WTC11 (cell line): ENCODE measurements around the gene CLPTM1. TPM values are rescaled to one million over a fixed set of nuclear protein-coding genes. Genes with fewer than 3 reads are reported as not detected.

Experiments
- AR ChIP-seq: fragments of 250-450 bp; sonication (Bioruptor Pico); IDR thresholded peaks from 2 replicates; pipeline ENCODE4 v1.9.0; 2021; ENCODE audit warnings: mild to moderate bottlenecking
- ARID4B ChIP-seq: sonication (generic); formaldehyde crosslinking; IDR thresholded peaks from 2 replicates; pipeline ENCODE4 v1.8.0; 2023; ENCODE audit warnings: missing genetic modification reagents, mild to moderate bottlenecking, borderline replicate concordance
- ATF1 ChIP-seq: sonication (generic); formaldehyde crosslinking; IDR thresholded peaks from 2 replicates; pipeline ENCODE4 v1.8.1; 2023; ENCODE audit warnings: mild to moderate bottlenecking, moderate library complexity, missing genetic modification reagents
- ATF2 ChIP-seq: sonication (generic); formaldehyde crosslinking; IDR thresholded peaks from 2 replicates; pipeline ENCODE4 v1.8.1; 2022; ENCODE audit warnings: low read depth, missing genetic modification reagents, borderline replicate concordance
- CREB1 ChIP-seq: sonication (generic); formaldehyde crosslinking; IDR thresholded peaks from 2 replicates; pipeline ENCODE4 v1.8.0; 2023; ENCODE audit warnings: mild to moderate bottlenecking, missing genetic modification reagents
- ELF4 ChIP-seq: sonication (generic); formaldehyde crosslinking; IDR thresholded peaks from 2 replicates; pipeline ENCODE4 v1.8.1; 2022; ENCODE audit warnings: low read depth, mild to moderate bottlenecking, moderate library complexity, missing genetic modification reagents
- EMX1 ChIP-seq: fragments of 250-450 bp; sonication (Bioruptor Pico); IDR thresholded peaks from 2 replicates; pipeline ENCODE4 v1.8.0; 2021; ENCODE audit warnings: mild to moderate bottlenecking
- ESRRA ChIP-seq: sonication (generic); formaldehyde crosslinking; IDR thresholded peaks from 2 replicates; pipeline ENCODE4 v1.8.1; 2022; ENCODE audit warnings: mild to moderate bottlenecking, missing genetic modification reagents, borderline replicate concordance
- FOXJ3 ChIP-seq: sonication (generic); formaldehyde crosslinking; IDR thresholded peaks from 2 replicates; pipeline ENCODE4 v1.9.0; 2021; ENCODE audit warnings: missing genetic modification reagents, mild to moderate bottlenecking, borderline replicate concordance
- FOXK1 ChIP-seq: sonication (generic); formaldehyde crosslinking; IDR thresholded peaks from 2 replicates; pipeline ENCODE4 v1.8.0; 2022; ENCODE audit warnings: mild to moderate bottlenecking, moderate library complexity, missing genetic modification reagents
- FOXP1 ChIP-seq: sonication (generic); formaldehyde crosslinking; IDR thresholded peaks from 2 replicates; pipeline ENCODE4 v1.8.0; 2022; ENCODE audit warnings: missing genetic modification reagents, mild to moderate bottlenecking, moderate library complexity, borderline replicate concordance
- KAT7 ChIP-seq: sonication (generic); formaldehyde crosslinking; IDR thresholded peaks from 2 replicates; pipeline ENCODE4 v1.8.1; 2023; ENCODE audit warnings: missing genetic modification reagents, mild to moderate bottlenecking, borderline replicate concordance
- MYBL2 ChIP-seq: sonication (generic); formaldehyde crosslinking; IDR thresholded peaks from 2 replicates; pipeline ENCODE4 v1.8.1; 2023; ENCODE audit warnings: mild to moderate bottlenecking, moderate library complexity, missing genetic modification reagents
- RELA ChIP-seq: sonication (generic); formaldehyde crosslinking; IDR thresholded peaks from 2 replicates; pipeline ENCODE4 v1.8.1; 2022; ENCODE audit warnings: missing genetic modification reagents, mild to moderate bottlenecking, borderline replicate concordance
- TP53 ChIP-seq: sonication (generic); formaldehyde crosslinking; IDR thresholded peaks from 2 replicates; pipeline ENCODE4 v1.8.1; 2023; ENCODE audit warnings: mild to moderate bottlenecking, missing genetic modification reagents
- ZNF263 ChIP-seq: sonication (generic); formaldehyde crosslinking; IDR thresholded peaks from 2 replicates; pipeline ENCODE4 v1.8.1; 2022; ENCODE audit warnings: low read depth, mild to moderate bottlenecking, moderate library complexity, missing genetic modification reagents
- ZNF317 ChIP-seq: sonication (generic); formaldehyde crosslinking; IDR thresholded peaks from 2 replicates; pipeline ENCODE4 v1.8.1; 2023; ENCODE audit warnings: low read depth, mild to moderate bottlenecking, moderate library complexity, missing genetic modification reagents, borderline replicate concordance
- ZNF512 ChIP-seq: sonication (generic); formaldehyde crosslinking; IDR thresholded peaks from 2 replicates; pipeline ENCODE4 v1.8.1; 2022; ENCODE audit warnings: missing genetic modification reagents, borderline replicate concordance
- ZSCAN18 ChIP-seq: fragments of 250-450 bp; sonication (Bioruptor Pico); IDR thresholded peaks from 2 replicates; pipeline ENCODE4 v2.1.2; 2022; ENCODE audit warnings: mild to moderate bottlenecking, moderate library complexity
- total RNA-seq: library from RNA; stranded (reverse); gene quantifications from 3 replicates; pipeline ENCODE4 v1.2.3, GENCODE V29; 2021
- TF ChIP-seq, protein P1 (sequence below): sonication (generic); formaldehyde crosslinking; IDR thresholded peaks from 2 replicates; pipeline ENCODE4 v1.8.1; 2023; ENCODE audit warnings: mild to moderate bottlenecking, moderate library complexity, missing genetic modification reagents
- TF ChIP-seq, protein P2 (sequence below): fragments of 250-450 bp; sonication (Bioruptor Pico); IDR thresholded peaks from 2 replicates; pipeline ENCODE4 v1.9.0; 2021; ENCODE audit warnings: mild to moderate bottlenecking

Gene CLPTM1
- total RNA-seq, 1 experiment from 2014 or later: 85.6 TPM

DNA sequence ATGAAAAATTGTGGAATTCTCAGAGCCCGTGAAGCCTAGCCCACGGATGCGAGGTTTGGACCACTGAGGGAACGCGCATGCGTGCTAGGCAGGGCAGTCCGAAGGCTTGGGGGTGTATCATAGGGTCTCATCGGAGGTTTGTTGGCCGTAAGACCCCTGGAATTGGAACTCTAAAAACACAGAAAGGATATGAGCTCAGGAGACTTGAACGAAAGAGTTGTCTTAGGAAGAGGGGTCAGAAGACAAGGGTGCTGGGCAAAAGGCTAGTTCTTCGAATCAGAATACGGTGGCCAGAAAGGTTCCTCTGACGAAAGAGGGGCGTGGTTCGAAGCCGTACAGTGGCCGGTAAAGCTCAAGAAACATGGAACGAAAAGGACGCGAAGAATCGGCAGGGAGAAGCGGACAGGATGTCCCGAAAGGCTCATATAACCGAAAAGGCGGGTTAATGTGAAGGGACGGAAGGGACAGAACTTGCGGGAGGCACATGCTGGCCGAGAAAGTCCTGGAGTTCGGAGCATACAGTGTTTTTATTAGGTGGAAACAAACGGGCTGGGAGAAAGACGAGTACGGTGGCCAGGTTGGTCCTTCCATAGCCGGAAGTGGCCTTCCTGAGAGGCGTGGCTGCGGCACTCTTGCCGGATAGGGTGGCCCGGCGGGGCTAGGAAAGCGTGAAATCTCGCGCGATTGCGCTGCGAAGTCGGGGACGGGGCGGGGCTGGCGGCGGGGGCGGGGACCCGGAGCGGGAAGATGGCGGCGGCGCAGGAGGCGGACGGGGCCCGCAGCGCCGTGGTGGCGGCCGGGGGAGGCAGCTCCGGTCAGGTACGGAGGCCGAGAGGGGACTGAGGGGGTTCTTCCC is at the start of gene CLPTM1 (continued):
- TF ChIP-seq ATF2 (CRISPR knock-in tag) (no peak), FOXP1 (CRISPR knock-in tag) (0 out of 2 replicates have a peak, but pooled peaks have one; percentile 51), ZNF512 (CRISPR knock-in tag) (no peak), ZNF263 (CRISPR knock-in tag) (no peak), KAT7 (CRISPR knock-in tag) (no peak; the same call in 1 of the 2 replicates), ZNF317 (no peak), ARID4B (CRISPR knock-in tag) (no peak; the same call in 1 of the 2 replicates), AR (no peak), RELA (CRISPR knock-in tag) (no peak), CREB1 (CRISPR knock-in tag) (no peak), ZSCAN18 (CRISPR knock-in tag) (no peak), EMX1 (CRISPR knock-in tag) (no peak), FOXJ3 (no peak), ELF4 (CRISPR knock-in tag) (no peak), ATF1 (no peak), TP53 (CRISPR knock-in tag) (no peak), ESRRA (CRISPR knock-in tag) (no peak; the same call in 1 of the 2 replicates), MYBL2 (CRISPR knock-in tag) (no peak), FOXK1 (peak; percentile 84)
- TF ChIP-seq, protein P1, sequence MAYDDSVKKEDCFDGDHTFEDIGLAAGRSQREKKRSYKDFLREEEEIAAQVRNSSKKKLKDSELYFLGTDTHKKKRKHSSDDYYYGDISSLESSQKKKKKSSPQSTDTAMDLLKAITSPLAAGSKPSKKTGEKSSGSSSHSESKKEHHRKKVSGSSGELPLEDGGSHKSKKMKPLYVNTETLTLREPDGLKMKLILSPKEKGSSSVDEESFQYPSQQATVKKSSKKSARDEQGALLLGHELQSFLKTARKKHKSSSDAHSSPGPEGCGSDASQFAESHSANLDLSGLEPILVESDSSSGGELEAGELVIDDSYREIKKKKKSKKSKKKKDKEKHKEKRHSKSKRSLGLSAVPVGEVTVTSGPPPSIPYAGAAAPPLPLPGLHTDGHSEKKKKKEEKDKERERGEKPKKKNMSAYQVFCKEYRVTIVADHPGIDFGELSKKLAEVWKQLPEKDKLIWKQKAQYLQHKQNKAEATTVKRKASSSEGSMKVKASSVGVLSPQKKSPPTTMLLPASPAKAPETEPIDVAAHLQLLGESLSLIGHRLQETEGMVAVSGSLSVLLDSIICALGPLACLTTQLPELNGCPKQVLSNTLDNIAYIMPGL: 0 out of 2 replicates have a peak, but pooled peaks have one; percentile 25
- TF ChIP-seq, protein P2, sequence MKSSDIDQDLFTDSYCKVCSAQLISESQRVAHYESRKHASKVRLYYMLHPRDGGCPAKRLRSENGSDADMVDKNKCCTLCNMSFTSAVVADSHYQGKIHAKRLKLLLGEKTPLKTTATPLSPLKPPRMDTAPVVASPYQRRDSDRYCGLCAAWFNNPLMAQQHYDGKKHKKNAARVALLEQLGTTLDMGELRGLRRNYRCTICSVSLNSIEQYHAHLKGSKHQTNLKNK (CRISPR knock-in tag): no peak
